Measurements from ENCODE around the gene KIF11.
A peak's percentile ranks its signal among the peaks of the same experiment; 100 is the strongest.
"Not testable (repeated sequence)": the region's sequence is repeated elsewhere in the genome, so short reads cannot be mapped to it uniquely, and the experiment has no call there.

KIF11 gene

GRCh38 chr10:92575961-92576360 is 17.0 kb upstream of the KIF11 start:
- H3K36me3 ChIP-seq (replicated peaks) = no peaks in the 10 kb centered on the region
- DNase-seq = no peak
- no peak overlapping the region for H3K4me3 ChIP-seq (ENCODE audit: low read depth, low read length)
- H3K27ac ChIP-seq = no peak overlapping the region
- in situ Hi-C loops (cut with HindIII; ENCODE audit: low pct_ligation_motif_present, low sequenced_read_pairs) = no loop called here
- no peak for TF ChIP-seq CTCF (IDR thresholded peaks at IDR 0.05; ENCODE audit: low read depth, low read length, missing control alignments)
- no peaks in the 10 kb centered on the region for H3K27me3 ChIP-seq (replicated peaks)

GRCh38 chr10:92582347-92582746 is 10.6 kb upstream of the KIF11 start:
- H3K27ac ChIP-seq; H3K4me3 ChIP-seq (ENCODE audit: low read depth, low read length); DNase-seq; H3K27me3 ChIP-seq (replicated peaks); H3K36me3 ChIP-seq (replicated peaks); in situ Hi-C loops (cut with HindIII; ENCODE audit: low pct_ligation_motif_present, low sequenced_read_pairs): not testable (repeated sequence)

GRCh38 chr10:92590623-92591549 is 2.0 kb upstream of the KIF11 start:
- H3K27ac ChIP-seq = peak overlapping the region; percentile 69
- peak overlapping the region; percentile 55 for H3K4me3 ChIP-seq (ENCODE audit: low read depth, low read length)
- H3K27me3 ChIP-seq (replicated peaks) = no peaks in the 10 kb centered on the region
- peak; percentile 51 for DNase-seq
- no peaks in the 10 kb centered on the region for H3K36me3 ChIP-seq (replicated peaks)
- TF ChIP-seq CTCF (IDR thresholded peaks at IDR 0.05; ENCODE audit: low read depth, low read length, missing control alignments) = peak; percentile 56
- in situ Hi-C loops (cut with HindIII; ENCODE audit: low pct_ligation_motif_present, low sequenced_read_pairs) = no loop called here

GRCh38 chr10:92591550-92592022 is 1.3 kb upstream of the KIF11 start:
- Histone ChIP-seq H3K27me3 (replicated peaks) (no peaks in the 10 kb centered on the region), H3K27ac (peak overlapping the region; percentile 69), H3K4me3 (ENCODE audit: low read depth, low read length) (peak overlapping the region; percentile 55), H3K36me3 (replicated peaks) (no peaks in the 10 kb centered on the region)
- in situ Hi-C loops (cut with HindIII; ENCODE audit: low pct_ligation_motif_present, low sequenced_read_pairs) = no loop called here
- no peak for TF ChIP-seq CTCF (IDR thresholded peaks at IDR 0.05; ENCODE audit: low read depth, low read length, missing control alignments)
- peak; percentile 88 for DNase-seq

GRCh38 chr10:92593619-92594588 is 974 bp downstream of the KIF11 start:
- no peak for DNase-seq
- in situ Hi-C loops (cut with HindIII; ENCODE audit: low pct_ligation_motif_present, low sequenced_read_pairs) = no loop called here

More at GRCh38 chr10:92593619-92594588, 974 bp downstream of the KIF11 start:
- no peak for TF ChIP-seq CTCF (IDR thresholded peaks at IDR 0.05; ENCODE audit: low read depth, low read length, missing control alignments)
- H3K27me3 ChIP-seq (replicated peaks) = no peaks in the 10 kb centered on the region
- H3K27ac ChIP-seq = peak overlapping the region; percentile 9
- H3K4me3 ChIP-seq (ENCODE audit: low read depth, low read length) = peak overlapping the region; percentile 92
- no peaks in the 10 kb centered on the region for H3K36me3 ChIP-seq (replicated peaks)

Data from brain microvascular endothelial cell (primary cell).